ENCODE data around the gene USP34.

- TF ChIP-seq, protein P1, sequence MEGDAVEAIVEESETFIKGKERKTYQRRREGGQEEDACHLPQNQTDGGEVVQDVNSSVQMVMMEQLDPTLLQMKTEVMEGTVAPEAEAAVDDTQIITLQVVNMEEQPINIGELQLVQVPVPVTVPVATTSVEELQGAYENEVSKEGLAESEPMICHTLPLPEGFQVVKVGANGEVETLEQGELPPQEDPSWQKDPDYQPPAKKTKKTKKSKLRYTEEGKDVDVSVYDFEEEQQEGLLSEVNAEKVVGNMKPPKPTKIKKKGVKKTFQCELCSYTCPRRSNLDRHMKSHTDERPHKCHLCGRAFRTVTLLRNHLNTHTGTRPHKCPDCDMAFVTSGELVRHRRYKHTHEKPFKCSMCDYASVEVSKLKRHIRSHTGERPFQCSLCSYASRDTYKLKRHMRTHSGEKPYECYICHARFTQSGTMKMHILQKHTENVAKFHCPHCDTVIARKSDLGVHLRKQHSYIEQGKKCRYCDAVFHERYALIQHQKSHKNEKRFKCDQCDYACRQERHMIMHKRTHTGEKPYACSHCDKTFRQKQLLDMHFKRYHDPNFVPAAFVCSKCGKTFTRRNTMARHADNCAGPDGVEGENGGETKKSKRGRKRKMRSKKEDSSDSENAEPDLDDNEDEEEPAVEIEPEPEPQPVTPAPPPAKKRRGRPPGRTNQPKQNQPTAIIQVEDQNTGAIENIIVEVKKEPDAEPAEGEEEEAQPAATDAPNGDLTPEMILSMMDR (IDR thresholded peaks at IDR 0.05; ENCODE audit: insufficient read depth, low read length) = no peak
- TF ChIP-seq REST (IDR thresholded peaks at IDR 0.05; ENCODE audit: insufficient replicate concordance, low read depth) = peak; percentile 11
- TF ChIP-seq POLR2AphosphoS5 (IDR thresholded peaks at IDR 0.05; ENCODE audit: low read depth) = peak; percentile 91
- 0 out of 2 replicates have a peak, but pooled peaks have one; percentile 18 for TF ChIP-seq GABPA (IDR thresholded peaks at IDR 0.05; ENCODE audit: low read depth)
- no peak for TF ChIP-seq SPI1 (IDR thresholded peaks at IDR 0.05; ENCODE audit: borderline replicate concordance, low read depth)
Observed at GRCh38 chr2:61176755-61177726, 293.8 kb downstream of the USP34 start.
